Measurements from ENCODE around the gene CERS5.

DNA sequence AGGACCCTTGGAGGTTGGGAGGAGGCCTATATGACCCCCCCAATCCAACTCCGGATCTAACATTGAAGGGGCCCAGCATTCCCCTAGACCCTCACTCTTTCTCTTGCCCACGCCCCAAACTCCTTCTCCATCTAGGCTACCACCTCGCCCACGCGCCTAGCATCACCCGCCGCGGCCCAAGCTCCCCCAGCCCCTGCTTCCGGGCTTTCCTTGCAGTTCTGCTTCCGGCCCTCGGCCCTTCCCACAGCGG lies 445 bp downstream of the CERS5 start:
- TF ChIP-seq, protein P1, sequence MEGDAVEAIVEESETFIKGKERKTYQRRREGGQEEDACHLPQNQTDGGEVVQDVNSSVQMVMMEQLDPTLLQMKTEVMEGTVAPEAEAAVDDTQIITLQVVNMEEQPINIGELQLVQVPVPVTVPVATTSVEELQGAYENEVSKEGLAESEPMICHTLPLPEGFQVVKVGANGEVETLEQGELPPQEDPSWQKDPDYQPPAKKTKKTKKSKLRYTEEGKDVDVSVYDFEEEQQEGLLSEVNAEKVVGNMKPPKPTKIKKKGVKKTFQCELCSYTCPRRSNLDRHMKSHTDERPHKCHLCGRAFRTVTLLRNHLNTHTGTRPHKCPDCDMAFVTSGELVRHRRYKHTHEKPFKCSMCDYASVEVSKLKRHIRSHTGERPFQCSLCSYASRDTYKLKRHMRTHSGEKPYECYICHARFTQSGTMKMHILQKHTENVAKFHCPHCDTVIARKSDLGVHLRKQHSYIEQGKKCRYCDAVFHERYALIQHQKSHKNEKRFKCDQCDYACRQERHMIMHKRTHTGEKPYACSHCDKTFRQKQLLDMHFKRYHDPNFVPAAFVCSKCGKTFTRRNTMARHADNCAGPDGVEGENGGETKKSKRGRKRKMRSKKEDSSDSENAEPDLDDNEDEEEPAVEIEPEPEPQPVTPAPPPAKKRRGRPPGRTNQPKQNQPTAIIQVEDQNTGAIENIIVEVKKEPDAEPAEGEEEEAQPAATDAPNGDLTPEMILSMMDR (IDR thresholded peaks at IDR 0.05): no peak
- no peak for TF ChIP-seq POLR2AphosphoS5 (IDR thresholded peaks at IDR 0.05)
